AML-193 (cell line): Measurements from ENCODE around the gene SPATA31E1.

Source experiments
- DNase-seq, 2 experiments: peaks; one replicate each; lab custom pipeline; 2025; lab: John Stamatoyannopoulos, UW

Gene SPATA31E1

DNA sequence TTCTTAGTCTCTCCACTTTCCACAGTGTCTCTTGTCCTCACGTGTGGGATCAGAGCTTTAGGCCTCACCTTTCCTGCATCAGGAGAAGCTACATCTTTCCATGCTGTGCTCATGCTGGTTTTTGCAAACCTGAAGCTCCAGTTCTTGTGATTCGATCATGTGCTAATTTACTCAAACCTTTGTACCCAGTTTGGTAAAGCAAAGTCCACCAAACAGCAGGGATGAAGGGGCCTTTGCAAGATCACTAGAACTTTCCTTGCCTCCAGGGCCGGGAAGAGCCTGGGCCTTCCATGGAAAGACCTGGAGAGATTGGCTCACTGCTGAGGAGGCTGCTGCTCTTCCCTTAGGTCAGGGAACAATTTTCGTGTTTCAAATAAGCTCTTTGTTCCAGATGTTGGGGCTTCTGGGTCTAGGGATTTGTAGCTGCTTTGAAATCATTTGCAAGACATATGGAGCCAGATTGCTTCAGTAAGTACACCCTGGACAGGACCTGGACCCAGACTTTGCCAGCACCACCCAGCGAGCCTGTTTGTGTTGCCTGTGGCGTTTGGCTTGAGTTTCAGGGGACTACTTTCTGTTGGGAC lies 18.7 kb upstream of the SPATA31E1 start:
- no peak for DNase-seq

DNA sequence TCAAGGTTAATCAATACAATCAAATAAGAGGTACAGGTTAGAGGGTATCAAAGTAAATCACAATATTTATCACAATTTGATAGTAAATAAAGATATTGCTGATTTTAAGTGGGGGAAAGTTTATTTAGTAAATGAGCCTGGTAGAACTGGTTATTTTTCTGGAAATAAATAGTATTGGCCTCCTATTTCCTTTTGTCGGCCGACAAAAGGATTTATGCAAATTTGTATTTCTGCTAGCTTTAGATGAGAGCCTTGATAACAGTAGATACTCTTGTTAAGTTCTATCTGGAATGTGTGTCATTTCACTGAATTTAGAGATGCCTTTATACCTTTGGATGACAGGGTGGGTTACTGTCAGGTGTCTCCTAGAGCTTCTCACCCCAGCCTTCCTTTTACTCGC lies 17.8 kb upstream of the SPATA31E1 start:
- DNase-seq = no peak

DNA sequence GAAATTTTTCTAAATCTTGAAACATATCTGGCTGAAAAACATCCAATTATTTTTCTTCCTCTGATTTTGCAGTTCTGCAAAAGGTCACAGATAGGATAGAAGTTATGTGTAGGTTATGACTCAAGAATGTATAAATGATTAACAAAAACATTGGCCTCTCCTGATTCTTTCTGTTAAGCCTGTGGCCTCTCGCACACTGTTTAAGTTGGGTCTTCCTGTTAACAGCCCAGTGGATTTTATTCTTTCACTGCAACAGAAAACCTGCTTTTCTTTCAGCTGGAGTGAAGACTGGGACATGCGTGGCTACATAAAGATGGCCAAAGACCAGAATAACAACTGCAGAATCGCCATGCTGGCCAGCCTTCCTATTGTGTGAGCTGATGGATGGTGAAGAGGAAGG lies 17.1 kb upstream of the SPATA31E1 start:
- DNase-seq = no peak

DNA sequence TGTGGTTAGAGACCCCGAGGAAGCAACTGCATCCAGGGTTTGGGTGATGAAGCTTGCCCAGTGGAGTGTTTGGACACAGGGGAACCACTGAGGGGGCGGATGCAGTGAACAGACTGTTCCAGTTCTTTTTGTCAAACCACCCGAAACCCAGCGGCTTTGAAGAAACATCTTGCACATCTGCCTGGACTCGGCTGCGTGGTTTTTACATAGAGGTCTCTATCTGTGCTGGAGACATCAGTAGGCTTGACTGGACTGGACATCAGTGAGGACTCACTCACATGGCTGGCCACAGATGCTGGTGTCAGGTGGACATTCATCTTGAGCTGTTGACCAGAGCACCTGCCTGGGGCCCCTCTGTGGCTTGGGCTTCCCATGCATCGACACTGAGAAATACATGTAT lies 15.3 kb upstream of the SPATA31E1 start:
- DNase-seq = no peak

DNA sequence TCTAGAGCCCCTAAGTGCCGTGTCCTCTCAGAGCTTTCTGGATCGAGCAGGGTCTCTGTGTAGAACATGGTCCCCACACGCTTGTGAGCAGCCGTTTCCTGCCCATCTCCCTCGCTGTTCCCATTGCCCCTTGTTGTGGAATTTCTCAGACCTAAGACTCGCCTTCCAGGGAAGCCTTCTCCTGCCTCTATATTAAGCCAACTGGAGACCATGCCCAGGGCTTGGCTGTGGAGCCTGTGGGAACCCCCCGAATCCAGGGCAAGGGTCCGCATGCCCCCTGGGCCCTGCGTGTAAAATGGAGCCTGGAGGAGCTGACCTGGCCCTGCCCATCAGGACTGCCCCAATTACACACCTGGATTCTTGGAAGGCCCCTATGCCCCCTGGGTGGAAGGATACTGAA lies 14.5 kb upstream of the SPATA31E1 start:
- no peak for DNase-seq

DNA sequence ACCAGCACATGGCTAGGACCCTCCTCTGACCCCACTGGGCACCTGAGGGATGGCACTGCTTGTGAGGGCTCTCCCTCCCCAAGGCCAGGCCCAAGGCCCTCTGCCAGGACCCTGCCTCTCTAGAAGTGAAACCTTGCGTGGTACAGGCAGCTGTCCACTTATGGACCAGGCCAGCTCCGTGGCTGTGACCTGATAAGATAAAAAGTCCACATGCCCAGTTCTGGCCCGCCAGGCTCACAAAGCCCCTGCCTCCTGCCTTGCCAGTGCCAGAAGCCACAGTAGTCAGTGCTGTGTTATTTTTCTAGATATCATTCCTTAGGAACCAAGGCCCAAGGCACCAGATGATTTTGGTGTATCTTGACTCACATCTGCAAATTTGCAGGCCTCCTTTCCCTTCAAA lies 14.0 kb upstream of the SPATA31E1 start:
- DNase-seq = no peak

DNA sequence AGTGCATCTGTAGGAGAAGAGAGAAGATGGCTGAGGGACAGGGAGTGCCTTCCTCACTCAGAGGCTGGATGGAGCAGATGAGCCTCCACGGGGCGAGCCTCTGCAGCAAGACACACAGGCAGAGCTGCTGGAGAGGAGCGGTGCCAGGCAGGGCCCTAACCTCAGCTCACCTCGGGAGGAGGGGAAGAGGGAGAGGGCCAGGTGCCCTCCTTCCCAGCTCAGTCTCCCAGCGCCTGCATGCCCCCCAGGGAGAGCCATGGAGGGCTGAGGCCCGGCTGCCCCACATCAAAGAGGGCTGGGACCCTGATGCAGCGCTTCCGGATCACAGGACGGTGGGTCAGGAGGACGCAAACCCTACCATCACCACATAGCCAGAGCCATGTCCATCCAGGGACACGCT lies 13.6 kb upstream of the SPATA31E1 start:
- DNase-seq = no peak

DNA sequence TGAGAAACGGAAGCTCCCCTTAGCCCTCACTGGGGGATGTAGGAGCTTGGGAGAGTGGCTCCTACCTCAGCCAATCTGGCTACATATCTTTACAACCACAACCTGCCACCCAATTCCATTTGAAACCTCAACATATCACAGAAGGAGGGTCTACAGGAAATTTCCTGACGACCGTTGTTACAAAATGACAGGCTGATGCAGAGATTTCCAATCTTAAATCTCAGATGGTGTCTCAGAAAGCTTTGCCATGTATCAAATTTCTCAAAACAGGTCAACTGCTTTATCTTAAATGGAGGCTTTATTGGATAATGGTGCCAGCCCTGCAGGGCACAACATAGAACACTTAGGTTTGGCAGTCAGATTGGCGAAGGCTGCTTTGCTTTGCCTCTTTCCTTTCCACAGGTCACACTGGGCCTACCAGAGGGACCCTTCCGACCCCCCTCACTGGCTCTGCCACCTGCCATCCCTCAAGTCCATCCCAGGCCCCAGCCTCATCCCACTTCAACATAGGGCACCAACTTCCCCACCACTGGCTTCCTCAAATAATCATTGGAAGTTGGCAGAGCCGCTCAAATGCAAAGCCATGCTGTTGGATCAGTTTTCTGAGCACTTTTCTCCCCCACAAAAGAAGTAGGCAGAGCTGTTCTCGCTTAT lies 11.1 kb upstream of the SPATA31E1 start:
- no peak for DNase-seq

DNA sequence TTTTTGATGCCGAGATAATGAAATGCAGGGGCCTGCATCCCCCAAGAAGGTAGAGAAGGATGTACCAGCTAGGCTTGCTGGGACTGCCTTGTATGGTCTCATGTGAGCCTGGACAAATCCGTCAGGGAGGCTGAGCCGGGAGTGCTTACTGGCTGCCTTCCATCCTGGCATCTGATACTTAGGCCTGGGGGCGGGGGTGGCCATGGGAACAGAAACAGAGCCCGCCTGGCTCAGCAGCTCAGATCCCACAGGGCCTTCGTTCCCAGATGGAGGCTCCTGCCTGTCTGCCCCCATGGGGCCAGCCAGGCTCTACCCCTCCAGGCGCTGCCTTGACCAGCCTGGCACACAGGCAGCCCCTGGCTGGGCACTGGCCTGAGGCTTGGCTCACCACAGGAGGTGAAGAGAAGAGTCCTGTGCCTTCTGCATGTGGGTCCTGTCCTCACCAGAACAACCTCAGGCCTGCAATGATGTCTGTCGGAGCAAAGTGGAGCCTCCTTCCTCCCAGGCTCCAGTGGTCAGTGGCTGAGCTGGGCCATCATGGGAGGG lies 10.5 kb upstream of the SPATA31E1 start:
- DNase-seq = no peak

DNA sequence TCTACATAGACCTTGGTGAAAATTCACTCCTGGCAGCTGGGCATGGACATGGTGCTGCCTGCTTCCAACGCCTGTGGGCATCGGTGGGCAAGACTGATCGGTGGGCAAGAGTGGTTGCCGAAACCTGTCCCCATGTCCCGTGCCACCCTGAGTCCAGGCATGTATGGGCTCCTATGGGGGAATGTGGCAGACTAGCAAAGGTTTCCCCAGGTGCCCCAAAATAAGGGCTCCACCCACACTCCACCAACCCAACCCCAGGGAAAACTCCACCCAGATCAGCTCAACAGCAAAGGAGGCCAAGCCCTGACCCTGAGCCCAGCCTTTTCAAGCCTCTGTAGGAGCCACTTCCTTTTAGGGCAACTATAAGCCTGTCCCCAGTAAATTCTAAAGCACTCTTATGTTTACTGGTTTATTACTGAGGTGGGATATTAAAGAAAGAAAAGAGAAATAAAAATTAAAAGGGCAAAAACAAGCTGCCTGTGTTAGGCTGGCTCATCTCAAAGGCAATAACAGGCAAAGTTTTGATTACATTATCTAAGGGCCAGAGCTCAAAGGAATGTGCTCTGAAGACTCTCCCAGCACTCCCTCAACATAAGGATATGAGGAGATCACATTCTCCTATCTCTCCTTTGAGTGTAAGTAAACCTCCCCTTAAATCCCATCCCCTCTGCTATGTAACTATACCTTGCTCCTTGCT lies 8.9 kb upstream of the SPATA31E1 start:
- no peak for DNase-seq

DNA sequence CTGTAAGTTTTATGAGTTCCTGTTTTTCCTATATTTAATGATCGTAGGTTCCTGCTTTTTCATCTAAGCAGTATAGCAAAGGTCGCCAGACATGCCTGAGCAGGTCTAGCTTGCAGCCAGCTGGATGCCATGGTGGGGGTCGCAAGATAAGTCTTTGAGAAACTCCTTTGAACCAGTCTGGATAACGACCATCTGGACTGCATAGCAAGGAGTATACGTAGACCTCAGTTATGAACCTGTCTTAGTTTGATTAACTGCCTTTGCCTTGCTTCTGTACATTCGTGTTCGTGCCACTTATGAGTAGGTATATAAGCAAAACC lies 8.4 kb upstream of the SPATA31E1 start:
- DNase-seq = no peak

DNA sequence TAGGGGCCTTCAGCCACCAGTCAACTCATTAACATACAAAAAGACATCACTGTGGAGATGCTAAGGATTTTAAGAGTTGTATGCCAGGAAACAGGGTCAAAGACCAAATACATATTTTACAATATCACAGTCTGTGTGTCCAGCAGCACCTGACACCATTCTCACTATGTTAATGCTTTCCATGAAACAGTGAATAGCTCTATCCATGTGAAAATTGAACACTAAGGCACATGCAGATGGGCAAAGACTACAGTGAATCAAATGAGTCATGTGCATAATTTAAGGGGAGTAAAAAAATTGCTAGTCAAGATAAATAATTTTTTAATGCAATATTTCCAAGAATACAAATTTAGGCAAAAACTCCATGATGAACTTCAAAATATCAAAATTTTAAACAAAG lies 7.6 kb upstream of the SPATA31E1 start:
- DNase-seq = no peak

DNA sequence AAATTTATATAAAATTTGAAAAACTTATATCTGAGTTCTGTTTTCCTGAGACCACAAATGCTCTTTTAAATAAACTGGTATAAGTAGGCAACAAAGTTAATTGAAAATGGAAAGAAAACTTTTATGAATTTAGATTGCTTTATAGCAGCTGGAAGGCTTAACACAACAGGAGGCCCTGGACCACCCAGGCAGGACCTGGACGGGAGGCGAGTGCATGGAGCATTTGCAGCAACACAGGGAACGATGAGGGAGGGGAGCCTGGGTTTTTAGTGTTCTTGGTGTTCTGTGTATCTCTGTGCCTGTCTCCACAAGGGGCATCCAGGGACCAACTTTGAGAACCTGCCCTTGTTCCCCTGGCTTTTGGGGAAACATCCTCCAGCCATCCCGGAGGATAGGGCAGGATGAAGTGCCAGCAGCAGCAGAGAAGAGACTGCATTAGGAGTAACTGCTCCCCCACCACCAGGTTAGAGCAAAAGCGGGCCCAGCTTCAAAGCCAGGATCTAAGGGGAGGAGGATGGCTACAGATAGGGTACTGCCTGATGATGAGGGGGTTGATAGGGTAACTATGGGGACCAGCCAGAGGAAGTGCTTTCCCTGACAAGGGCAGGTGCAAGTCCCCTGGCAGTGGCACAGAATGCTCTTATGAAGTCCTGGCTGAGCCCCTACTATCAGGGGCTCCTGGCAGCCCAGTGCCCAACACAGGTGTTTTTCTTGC lies 6.7 kb upstream of the SPATA31E1 start:
- no peak for DNase-seq

DNA sequence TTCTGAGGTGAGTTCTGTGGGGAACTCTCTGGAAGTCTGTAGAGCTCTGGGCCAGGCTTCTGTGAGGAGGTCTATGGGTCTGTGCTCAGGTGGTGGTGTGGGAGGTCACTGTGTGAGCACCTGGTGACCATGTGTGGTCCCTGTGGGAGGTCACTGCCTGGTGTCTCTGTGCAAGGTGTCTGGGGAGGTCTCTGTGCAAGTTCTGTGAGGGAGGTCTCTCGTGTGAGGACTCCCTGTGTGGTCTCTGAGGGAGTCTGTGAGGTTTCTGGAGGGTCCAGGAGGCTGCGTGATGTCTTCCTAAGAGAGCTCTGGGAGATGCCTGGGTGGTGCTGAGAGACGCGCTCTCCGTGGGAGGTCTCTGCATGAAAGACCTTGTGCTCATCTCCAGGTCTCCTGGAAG lies 6.0 kb upstream of the SPATA31E1 start:
- no peak for DNase-seq

DNA sequence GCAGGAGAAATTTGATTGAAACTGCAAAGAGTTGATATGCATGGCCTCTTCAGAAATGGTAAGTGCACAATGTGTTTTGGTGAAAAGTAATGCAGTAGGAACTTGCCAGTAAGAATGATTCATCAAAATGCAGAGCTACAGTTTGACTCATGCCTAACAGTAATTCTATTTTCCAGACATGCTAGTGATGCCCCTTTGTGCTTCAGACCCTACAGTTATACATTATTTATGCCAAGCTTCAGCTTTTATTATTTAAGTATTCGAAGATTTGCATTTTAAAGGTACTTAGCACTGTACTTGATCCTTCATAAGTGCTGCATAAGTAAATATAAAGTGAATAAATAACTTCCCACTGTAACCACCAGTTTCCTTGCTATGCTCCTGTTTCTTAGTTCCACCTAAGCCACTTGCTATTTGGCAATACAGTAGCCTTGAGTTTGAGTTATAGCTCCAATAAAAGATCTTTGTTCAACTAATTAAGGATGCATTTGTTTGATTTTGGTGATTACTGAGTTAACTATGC lies 3.6 kb upstream of the SPATA31E1 start:
- DNase-seq = no peak

DNA sequence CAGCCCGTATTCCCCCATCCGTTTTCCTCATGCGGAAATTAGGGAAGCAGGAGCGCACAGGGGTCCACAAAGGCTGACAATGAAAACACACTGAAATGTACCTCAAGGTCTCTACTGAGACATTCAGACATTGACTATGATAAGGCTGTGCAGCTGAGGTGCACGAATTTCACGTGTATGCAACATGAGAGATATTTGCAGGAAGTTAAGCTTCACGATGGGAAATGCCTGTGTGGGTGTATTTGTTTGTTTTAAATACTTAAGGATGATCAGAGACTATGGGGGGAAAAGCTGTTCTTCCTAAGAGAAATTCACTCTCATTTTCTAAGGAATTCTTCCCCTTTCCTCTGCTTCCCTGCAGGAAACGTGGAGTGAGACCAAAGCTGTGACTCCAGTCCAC lies 2.6 kb upstream of the SPATA31E1 start:
- DNase-seq = no peak

DNA sequence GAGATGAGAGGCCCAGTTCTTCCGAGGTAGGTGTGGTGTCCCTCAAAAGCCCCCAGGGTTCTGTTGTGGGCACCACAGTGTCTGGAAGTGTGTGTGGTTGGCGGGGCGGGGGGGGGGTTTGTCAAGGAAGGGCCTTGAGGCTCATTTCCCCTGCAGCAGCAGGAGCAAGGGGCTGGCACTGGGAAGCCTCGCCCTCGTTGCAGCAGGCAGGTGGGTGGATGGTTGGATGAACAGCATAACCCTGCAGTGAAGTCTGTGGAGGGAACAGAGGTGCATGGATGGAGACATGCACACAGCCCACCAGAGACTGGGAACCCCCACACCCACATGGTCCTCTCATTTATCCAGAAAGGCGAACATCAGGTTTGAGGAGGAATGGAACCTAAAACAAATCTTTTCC lies 2.0 kb upstream of the SPATA31E1 start:
- no peak for DNase-seq

DNA sequence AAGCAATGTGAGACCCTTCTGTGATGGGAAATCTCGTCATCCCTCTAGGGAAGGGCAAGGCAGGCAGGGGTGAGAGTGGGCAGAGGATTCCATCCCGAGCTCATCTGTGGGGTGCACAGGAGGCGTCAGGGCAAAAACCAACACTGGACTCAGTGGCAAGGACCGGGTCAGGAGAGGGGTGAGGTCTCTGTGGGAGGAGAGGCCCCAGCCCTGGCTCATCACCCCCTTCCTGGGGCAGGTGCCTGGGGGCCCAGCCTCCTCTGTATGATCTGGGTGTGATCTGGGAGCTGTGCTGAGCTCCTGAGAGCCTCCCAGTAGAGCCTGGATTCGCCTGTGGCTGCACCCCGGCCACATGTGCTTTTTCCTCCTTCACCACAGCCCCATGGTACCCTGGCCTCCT lies 597 bp downstream of the SPATA31E1 start:
- no peak for DNase-seq

DNA sequence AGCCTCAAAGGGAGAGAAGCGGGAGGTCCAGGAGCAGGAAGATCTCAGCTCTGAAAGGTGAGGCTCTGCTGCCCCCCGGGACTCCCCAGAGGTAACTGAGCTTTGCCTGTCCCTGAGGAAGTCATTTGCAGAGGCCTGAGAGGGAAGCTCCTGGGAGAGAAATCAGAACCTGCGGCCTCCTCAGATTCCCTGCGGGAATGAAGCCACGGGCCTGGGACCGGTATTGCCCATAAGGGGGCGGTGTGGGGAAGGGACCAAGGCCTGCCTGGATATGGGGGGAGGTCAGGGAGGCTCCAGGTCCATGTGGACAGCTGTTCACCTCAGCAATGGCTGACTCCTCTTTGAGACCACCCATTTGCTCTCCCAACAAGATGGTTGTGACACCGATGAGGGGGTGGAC lies 1.3 kb downstream of the SPATA31E1 start:
- DNase-seq = no peak

DNA sequence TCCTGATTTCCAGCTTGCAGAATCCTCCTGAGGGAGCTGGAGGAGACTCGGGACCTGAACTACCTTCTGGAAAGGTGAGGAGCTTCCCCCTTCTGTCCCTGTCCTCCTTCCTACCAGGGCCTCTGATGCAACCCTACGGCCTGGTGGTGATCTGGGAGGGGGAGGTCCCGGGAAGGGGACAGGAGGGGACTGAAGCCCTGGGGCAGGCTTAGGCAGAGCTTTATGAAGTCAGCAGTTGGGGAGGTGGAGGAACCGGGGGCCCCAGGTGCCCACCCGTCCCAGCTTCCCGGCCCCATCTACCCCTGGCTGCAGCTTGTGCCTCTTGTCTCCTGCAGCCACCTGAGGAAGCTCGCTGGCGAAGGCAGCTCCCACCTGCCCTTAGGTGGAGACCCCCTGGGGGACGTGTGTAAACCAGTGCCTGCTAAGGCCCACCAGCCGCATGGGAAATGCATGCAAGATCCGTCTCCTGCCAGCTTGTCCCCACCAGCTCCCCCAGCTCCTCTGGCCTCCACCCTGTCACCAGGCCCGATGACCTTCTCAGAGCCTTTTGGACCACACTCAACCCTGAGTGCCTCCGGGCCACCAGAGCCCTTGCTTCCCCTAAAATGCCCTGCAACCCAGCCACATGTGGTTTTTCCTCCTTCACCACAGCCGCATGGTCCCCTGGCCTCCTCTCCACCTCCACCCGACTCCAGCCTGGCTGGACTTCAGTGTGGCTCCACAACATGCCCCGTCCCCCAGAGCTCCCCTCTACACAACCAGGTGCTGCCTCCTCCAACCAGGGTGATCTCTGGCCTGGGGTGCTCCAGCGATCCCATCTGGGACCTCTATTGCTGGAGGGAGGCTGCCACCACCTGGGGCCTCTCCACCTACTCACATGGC lies 2.1 kb downstream of the SPATA31E1 start:
- no peak for DNase-seq

DNA sequence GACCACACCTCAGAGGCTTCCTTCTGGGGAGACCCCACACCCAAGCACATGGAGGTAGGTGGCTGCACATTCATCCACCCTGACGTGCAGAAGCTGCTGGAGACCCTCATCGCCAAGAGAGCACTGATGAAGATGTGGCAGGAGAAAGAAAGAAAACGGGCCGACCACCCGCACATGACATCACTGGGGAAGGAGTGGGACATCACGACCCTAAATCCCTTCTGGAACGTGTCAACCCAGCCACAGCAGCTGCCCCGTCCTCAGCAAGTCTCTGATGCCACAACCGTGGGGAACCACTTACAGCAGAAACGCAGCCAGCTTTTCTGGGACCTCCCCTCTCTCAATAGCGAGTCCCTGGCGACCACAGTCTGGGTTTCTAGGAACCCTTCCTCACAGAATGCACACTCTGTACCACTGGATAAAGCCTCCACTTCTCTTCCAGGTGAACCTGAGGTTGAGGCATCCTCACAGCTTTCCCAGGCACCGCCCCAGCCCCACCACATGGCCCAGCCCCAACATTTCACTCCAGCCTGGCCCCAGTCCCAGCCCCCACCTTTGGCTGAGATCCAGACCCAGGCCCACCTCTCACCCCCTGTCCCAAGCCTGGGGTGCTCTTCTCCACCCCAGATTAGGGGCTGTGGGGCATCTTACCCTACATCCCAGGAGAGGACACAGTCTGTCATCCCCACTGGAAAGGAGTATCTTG lies 3.0 kb downstream of the SPATA31E1 start:
- DNase-seq = no peak
